ENCODE results near the gene GRIK3. TPM values are rescaled to one million over a fixed set of nuclear protein-coding genes. Genes with fewer than 3 reads are reported as not detected.

GRIK3 gene
- total RNA-seq, 1 experiment from 2014 or later, result 5.5 TPM

GRCh38 chr1:36881541-36881940 lies 152.8 kb downstream of the GRIK3 start:
- TF ChIP-seq OVOL2 (CRISPR knock-in tag; IDR thresholded peaks at IDR 0.05; ENCODE audit: borderline replicate concordance) (no peak), TEAD1 (CRISPR knock-in tag; IDR thresholded peaks at IDR 0.05) (no peak), ZNF671 (CRISPR knock-in tag; IDR thresholded peaks at IDR 0.05) (no peak), RORB (CRISPR knock-in tag; IDR thresholded peaks at IDR 0.05) (no peak), ESRRA (CRISPR knock-in tag; IDR thresholded peaks at IDR 0.05; ENCODE audit: borderline replicate concordance) (no peak)
- TF ChIP-seq, protein P1, sequence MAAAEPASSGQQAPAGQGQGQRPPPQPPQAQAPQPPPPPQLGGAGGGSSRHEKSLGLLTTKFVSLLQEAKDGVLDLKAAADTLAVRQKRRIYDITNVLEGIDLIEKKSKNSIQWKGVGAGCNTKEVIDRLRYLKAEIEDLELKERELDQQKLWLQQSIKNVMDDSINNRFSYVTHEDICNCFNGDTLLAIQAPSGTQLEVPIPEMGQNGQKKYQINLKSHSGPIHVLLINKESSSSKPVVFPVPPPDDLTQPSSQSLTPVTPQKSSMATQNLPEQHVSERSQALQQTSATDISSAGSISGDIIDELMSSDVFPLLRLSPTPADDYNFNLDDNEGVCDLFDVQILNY (CRISPR knock-in tag; IDR thresholded peaks at IDR 0.05), result no peak
- DNase-seq (ENCODE audit: low spot score) (no peak), ATAC-seq (no peak)
- H3K4me1 Mint-ChIP-seq, result no peaks in the 10 kb centered on the region
- H3K4me3 Mint-ChIP-seq, result no peak overlapping the region
- no peaks in the 10 kb centered on the region for H3K36me3 Mint-ChIP-seq
- CTCF ChIA-PET, result interaction anchor here (0.6 kb wide), 1 partner anchor 17 kb away, joined by 5 read pairs; no protein-coding TSS in a partner anchor
- no peaks in the 10 kb centered on the region for H3K9me3 Mint-ChIP-seq
- POLR2A ChIA-PET, result no interaction called here
- no peaks in the 10 kb centered on the region for H3K27me3 Mint-ChIP-seq (ENCODE audit: low read depth)
- no peak overlapping the region for H3K27ac Mint-ChIP-seq

DNA sequence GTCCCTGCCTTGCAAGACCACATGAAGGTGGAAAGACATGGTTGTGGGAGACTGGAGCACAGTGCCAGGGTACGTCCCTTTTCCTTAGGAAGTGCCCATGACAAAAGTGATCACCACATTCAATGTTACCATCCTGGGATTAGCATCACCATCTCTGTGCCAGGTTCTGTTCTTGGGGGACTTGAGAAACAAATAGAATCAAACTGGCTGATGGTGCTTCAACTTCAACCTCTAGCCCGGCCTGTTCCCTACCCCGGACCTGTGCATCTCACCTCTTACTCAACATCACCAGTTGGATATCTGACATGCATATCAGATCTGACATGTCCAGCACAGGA lies 153.3 kb downstream of the GRIK3 start:
- H3K4me1 Mint-ChIP-seq, result no peaks in the 10 kb centered on the region
- no peak overlapping the region for H3K4me3 Mint-ChIP-seq
- H3K36me3 Mint-ChIP-seq, result no peaks in the 10 kb centered on the region
- DNase-seq (ENCODE audit: low spot score) (no peak), ATAC-seq (no peak)
- no peaks in the 10 kb centered on the region for H3K27me3 Mint-ChIP-seq (ENCODE audit: low read depth)
- no peaks in the 10 kb centered on the region for H3K9me3 Mint-ChIP-seq
- CTCF ChIA-PET, result interaction anchor here (0.6 kb wide), 1 partner anchor 17 kb away, joined by 5 read pairs; no protein-coding TSS in a partner anchor
- POLR2A ChIA-PET, result no interaction called here
- H3K27ac Mint-ChIP-seq, result no peak overlapping the region
- TF ChIP-seq JAZF1 (CRISPR knock-in tag; IDR thresholded peaks at IDR 0.05) (no peak), SMAD3 (CRISPR knock-in tag; IDR thresholded peaks at IDR 0.05; ENCODE audit: borderline replicate concordance) (no peak), TCF7 (CRISPR knock-in tag; IDR thresholded peaks at IDR 0.05; ENCODE audit: low read depth) (no peak), FOXJ3 (CRISPR knock-in tag; IDR thresholded peaks at IDR 0.05; ENCODE audit: borderline replicate concordance) (no peak), ZNF423 (CRISPR knock-in tag; IDR thresholded peaks at IDR 0.05) (no peak), RELA (CRISPR knock-in tag; IDR thresholded peaks at IDR 0.05; ENCODE audit: borderline replicate concordance) (no peak), AFF4 (CRISPR knock-in tag; IDR thresholded peaks at IDR 0.05; ENCODE audit: borderline replicate concordance) (no peak), ATF1 (CRISPR knock-in tag; IDR thresholded peaks at IDR 0.05) (no peak), ZBTB21 (CRISPR knock-in tag; IDR thresholded peaks at IDR 0.05; ENCODE audit: borderline replicate concordance) (no peak), E2F4 (CRISPR knock-in tag; IDR thresholded peaks at IDR 0.05; ENCODE audit: borderline replicate concordance, low read depth) (no peak), IRF2 (CRISPR knock-in tag; IDR thresholded peaks at IDR 0.05; ENCODE audit: borderline replicate concordance, low read depth) (no peak), NFATC4 (CRISPR knock-in tag; IDR thresholded peaks at IDR 0.05) (no peak), SP1 (CRISPR knock-in tag; conservative IDR thresholded peaks at IDR 0.05) (no peak), NR1H2 (CRISPR knock-in tag; IDR thresholded peaks at IDR 0.05) (no peak)
- TF ChIP-seq, protein P2, sequence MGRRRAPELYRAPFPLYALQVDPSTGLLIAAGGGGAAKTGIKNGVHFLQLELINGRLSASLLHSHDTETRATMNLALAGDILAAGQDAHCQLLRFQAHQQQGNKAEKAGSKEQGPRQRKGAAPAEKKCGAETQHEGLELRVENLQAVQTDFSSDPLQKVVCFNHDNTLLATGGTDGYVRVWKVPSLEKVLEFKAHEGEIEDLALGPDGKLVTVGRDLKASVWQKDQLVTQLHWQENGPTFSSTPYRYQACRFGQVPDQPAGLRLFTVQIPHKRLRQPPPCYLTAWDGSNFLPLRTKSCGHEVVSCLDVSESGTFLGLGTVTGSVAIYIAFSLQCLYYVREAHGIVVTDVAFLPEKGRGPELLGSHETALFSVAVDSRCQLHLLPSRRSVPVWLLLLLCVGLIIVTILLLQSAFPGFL (CRISPR knock-in tag; IDR thresholded peaks at IDR 0.05; ENCODE audit: borderline replicate concordance), result no peak
- TF ChIP-seq, protein P3, sequence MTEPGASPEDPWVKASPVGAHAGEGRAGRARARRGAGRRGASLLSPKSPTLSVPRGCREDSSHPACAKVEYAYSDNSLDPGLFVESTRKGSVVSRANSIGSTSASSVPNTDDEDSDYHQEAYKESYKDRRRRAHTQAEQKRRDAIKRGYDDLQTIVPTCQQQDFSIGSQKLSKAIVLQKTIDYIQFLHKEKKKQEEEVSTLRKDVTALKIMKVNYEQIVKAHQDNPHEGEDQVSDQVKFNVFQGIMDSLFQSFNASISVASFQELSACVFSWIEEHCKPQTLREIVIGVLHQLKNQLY (CRISPR knock-in tag; IDR thresholded peaks at IDR 0.05), result no peak
- TF ChIP-seq, protein P4, sequence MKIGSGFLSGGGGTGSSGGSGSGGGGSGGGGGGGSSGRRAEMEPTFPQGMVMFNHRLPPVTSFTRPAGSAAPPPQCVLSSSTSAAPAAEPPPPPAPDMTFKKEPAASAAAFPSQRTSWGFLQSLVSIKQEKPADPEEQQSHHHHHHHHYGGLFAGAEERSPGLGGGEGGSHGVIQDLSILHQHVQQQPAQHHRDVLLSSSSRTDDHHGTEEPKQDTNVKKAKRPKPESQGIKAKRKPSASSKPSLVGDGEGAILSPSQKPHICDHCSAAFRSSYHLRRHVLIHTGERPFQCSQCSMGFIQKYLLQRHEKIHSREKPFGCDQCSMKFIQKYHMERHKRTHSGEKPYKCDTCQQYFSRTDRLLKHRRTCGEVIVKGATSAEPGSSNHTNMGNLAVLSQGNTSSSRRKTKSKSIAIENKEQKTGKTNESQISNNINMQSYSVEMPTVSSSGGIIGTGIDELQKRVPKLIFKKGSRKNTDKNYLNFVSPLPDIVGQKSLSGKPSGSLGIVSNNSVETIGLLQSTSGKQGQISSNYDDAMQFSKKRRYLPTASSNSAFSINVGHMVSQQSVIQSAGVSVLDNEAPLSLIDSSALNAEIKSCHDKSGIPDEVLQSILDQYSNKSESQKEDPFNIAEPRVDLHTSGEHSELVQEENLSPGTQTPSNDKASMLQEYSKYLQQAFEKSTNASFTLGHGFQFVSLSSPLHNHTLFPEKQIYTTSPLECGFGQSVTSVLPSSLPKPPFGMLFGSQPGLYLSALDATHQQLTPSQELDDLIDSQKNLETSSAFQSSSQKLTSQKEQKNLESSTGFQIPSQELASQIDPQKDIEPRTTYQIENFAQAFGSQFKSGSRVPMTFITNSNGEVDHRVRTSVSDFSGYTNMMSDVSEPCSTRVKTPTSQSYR (CRISPR knock-in tag; IDR thresholded peaks at IDR 0.05), result no peak
- TF ChIP-seq, protein P5, sequence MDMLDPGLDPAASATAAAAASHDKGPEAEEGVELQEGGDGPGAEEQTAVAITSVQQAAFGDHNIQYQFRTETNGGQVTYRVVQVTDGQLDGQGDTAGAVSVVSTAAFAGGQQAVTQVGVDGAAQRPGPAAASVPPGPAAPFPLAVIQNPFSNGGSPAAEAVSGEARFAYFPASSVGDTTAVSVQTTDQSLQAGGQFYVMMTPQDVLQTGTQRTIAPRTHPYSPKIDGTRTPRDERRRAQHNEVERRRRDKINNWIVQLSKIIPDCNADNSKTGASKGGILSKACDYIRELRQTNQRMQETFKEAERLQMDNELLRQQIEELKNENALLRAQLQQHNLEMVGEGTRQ (CRISPR knock-in tag; IDR thresholded peaks at IDR 0.05), result no peak

Data from WTC11 (cell line).